Dermis lymphatic vessel endothelial cell (primary cell): ENCODE measurements around the gene ZNF419. TPM values are rescaled to one million over a fixed set of nuclear protein-coding genes. Genes with fewer than 3 reads are reported as not detected.

Experiments used
- total RNA-seq: library from RNA; depleted of rRNA; stranded (reverse); fragments of >200 nt; gene quantifications from 2 replicates; pipeline ENCODE4 v1.2.1, GENCODE V29; 2014

The ZNF419 gene
- total RNA-seq, result 7.6 and 10.5 TPM in 2 replicates

DNA sequence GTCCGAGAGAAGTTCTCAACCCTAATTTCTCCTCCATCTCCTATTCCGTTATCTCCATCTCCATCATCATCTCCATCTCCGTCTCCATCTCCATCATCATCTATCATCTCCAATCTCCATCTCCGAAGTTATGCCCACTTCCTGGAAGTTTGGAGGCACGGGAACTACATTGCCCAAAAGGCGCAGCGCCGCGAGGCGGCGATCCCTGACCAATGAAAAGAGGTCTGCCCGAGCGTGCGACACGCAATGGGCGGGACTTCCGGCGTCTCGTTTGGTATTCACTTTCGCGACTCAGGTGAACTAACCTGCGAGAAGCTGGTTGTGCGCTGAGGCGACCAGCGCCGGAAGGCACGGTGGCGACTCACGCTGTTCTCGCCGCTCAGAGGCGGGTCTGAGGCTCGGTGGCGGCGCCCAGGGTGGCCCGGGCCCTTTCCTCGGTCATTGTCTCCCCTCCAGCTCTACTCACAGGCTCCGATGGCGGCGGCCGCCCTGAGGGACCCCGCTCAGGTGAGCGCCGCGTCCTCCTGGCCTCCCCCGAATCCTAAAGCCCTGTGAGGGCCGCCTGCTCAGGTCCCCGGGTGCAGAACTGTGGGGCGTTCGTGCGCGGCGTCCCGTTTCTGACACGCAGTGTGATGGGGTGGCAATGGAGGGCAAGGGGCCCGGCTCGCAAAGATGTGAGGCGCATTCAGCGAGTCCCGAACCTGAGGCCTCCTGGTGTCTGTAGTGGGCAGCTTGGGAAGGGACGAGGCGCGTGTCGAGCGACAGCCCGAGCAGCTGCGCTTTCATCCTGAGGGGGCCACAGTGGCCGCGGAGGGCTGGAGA is at the start of gene ZNF419:
Gene ZNF419, plus strand, starts transcription at position 274 of the 822 bp plus-strand sequence. Its CDS starts 201 bp downstream, at position 475.

GRCh38 chr19:57477191-57478008 is 10.2 kb upstream of the ZNF419 start, which contains the start of gene ZNF772:
Gene ZNF772, minus strand, starts transcription at chr19:57477566. Its CDS starts 257 bp downstream, at chr19:57477309.

DNA sequence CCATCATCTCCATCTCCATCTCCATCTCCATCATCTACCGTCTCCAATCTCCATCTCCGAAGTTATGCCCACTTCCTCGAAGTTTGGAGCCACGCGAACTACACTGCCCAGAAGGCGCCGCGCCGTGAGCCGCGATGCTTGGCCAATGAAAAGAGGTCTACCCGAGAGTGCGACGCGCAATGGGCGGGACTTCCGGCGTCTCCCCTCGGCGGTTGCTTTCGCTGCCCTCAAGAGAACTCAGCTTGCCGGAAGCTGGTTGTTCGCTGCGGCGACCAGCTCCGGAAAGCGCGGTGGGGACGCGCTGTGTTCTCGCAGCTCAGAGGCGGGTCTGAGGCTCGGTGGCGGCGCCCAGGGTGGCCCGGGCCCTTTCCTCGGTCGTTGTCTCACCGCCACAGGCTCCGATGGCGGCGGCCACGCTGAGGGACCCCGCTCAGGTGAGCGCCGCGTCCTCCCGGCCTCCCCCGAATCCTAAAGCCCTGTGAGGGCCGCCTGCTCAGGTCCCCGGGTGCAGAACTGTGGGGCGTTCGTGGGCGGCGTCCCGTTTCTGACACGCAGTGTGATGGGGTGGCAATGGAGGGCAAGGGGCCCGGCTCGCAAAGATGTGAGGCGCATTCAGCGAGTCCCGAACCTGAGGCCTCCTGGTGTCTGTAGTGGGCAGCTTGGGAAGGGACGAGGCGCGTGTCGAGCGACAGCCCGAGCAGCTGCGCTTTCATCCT is 12.3 kb downstream of the ZNF419 start, which contains the start of gene ZNF773:
Gene ZNF773, plus strand, starts transcription at position 259 of the 716 bp plus-strand sequence. Its CDS starts 143 bp downstream, at position 402.

DNA sequence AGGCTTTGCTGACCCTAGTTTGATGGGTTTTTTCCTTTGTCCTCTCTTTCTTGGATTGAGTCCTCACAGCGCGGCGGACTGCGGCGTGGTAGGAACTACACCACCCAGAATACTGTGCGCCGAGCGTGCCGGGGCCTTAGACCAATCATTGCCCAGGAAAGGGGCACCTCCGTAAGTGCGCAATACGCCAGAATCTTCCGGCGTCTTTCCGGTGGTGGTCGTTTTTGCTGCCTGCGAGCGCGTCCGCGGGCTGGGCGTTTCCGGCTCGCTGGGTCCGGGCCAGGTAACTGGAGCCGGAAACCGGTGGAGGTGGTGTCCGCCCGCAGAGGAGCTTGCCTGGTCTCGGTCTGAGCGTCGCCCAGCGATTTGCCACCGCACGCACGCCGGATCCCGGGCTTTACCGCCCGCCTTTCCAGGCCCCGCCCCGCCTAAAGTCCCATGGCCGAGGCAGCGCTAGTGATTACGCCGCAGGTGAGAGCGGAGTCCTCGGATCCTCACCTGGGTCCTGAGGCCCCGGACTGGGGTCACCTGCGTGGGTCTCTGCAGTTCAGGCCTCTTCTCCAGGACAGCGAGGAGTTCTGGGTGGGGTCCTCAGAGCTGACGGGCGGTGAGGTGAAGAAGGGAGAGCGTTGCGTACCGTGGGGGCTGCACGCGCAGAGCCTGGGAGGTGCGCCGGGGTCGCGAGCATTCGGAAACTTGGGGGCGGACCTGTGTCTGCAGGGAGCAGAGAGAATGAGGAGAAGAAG is 39.8 kb downstream of the ZNF419 start, which contains the start of gene ZNF549:
Gene ZNF549, plus strand, starts transcription at position 221 of the 746 bp plus-strand sequence. Its CDS starts 218 bp downstream, at position 439.

Other genes with a start within 250 kb of the ZNF419 start
- 26.8 and 29.7 TPM in 2 replicates for gene ZNF805, start 247.1 kb upstream of the ZNF419 start, total RNA-seq
- 46.2 and 64.4 TPM in 2 replicates for gene ZNF460, start 207.3 kb upstream of the ZNF419 start, total RNA-seq
- 7.9 and 12.2 TPM in 2 replicates for gene ZNF543, start 167.3 kb upstream of the ZNF419 start, total RNA-seq
- gene ZNF304, start 136.5 kb upstream of the ZNF419 start, total RNA-seq, result 9.4 and 12.2 TPM in 2 replicates
- gene TRAPPC2B, start 124.2 kb upstream of the ZNF419 start, total RNA-seq, result 10.3 and 11.3 TPM in 2 replicates
- 2.6 and 2.9 TPM in 2 replicates for gene ZNF547, start 124.2 kb upstream of the ZNF419 start, total RNA-seq
- gene ZNF548, start 97.9 kb upstream of the ZNF419 start, total RNA-seq, result 11.9 and 16.6 TPM in 2 replicates
- 11.5 and 13.0 TPM in 2 replicates for gene ZNF17, start 76.6 kb upstream of the ZNF419 start, total RNA-seq
- gene ZNF749, start 52.4 kb upstream of the ZNF419 start, total RNA-seq, result 8.8 and 11.1 TPM in 2 replicates
- gene VN1R1, start 30.6 kb upstream of the ZNF419 start, total RNA-seq, result 0.11 and 0.17 TPM in 2 replicates
- gene ZNF772, start 10.2 kb upstream of the ZNF419 start, total RNA-seq, result 10.9 and 17.6 TPM in 2 replicates
- 8.6 and 11.6 TPM in 2 replicates for gene ZNF773, start 12.2 kb downstream of the ZNF419 start, total RNA-seq
- gene ZNF549, start 39.6 kb downstream of the ZNF419 start, total RNA-seq, result 4.1 and 5.5 TPM in 2 replicates
- gene ZNF550, start 72.1 kb downstream of the ZNF419 start, total RNA-seq, result 6.6 and 8.3 TPM in 2 replicates
- 3.6 and 5.2 TPM in 2 replicates for gene ZNF416, start 91.2 kb downstream of the ZNF419 start, total RNA-seq
- gene ZIK1, start 96.4 kb downstream of the ZNF419 start, total RNA-seq, result 2.6 and 4.5 TPM in 2 replicates
- gene ZNF530, start 112.1 kb downstream of the ZNF419 start, total RNA-seq, result 3.5 and 4.4 TPM in 2 replicates
- 18.7 and 23.5 TPM in 2 replicates for gene ZNF134, start 126.5 kb downstream of the ZNF419 start, total RNA-seq
- 9.0 and 12.5 TPM in 2 replicates for gene ZNF211, start 145.4 kb downstream of the ZNF419 start, total RNA-seq
- not detected in 2 replicates for gene ZSCAN4, start 181.2 kb downstream of the ZNF419 start, total RNA-seq
- gene ZNF551, start 194.2 kb downstream of the ZNF419 start, total RNA-seq, result 6.0 and 9.4 TPM in 2 replicates
- gene ZNF154, start 221.5 kb downstream of the ZNF419 start, total RNA-seq, result under 0.01 and 0.11 TPM in 2 replicates
- gene ZNF671, start 239.9 kb downstream of the ZNF419 start, total RNA-seq, result 4.9 and 5.5 TPM in 2 replicates